ENCODE results near the gene ALDH1A2. TPM values are rescaled to one million over a fixed set of nuclear protein-coding genes. Genes with fewer than 3 reads are reported as not detected.

The ALDH1A2 gene
- polyA plus RNA-seq, 1 experiment, result 0.68 TPM

GRCh38 chr15:58060575-58060974 is 4.9 kb downstream of the ALDH1A2 start:
- DNase-seq (ENCODE audit: low read depth, low spot score), result no peak
- TF ChIP-seq CTCF (IDR thresholded peaks at IDR 0.05; ENCODE audit: low read depth, low read length), result no peak
- ChIA-PET POLR2A (no interaction called here), CTCF (interaction anchor here (0.6 to 2.2 kb wide), 3 partner anchors 10 to 44 kb away, joined by 3 to 13 read pairs (median 5); no protein-coding TSS in a partner anchor)
- Histone ChIP-seq H3K27me3 (ENCODE audit: control insufficient read depth, insufficient read depth, low read length) (peaks cover 16% of the 10 kb centered on the region), H3K9me3 (ENCODE audit: control insufficient read depth, insufficient read depth, low read length) (peaks cover 8% of the 10 kb centered on the region; the same call in 1 of the 2 replicates), H3K4me3 (ENCODE audit: low read depth, low read length) (no peak overlapping the region), H3K27ac (ENCODE audit: low read depth, low read length) (no peak overlapping the region)

GRCh38 chr15:58058729-58059128 is 6.8 kb downstream of the ALDH1A2 start:
- H3K9me3 ChIP-seq (ENCODE audit: control insufficient read depth, insufficient read depth, low read length), result no peaks in the 10 kb centered on the region
- POLR2A ChIA-PET, result no interaction called here
- no peak for TF ChIP-seq CTCF (IDR thresholded peaks at IDR 0.05; ENCODE audit: low read depth, low read length)
- peaks cover under 1% of the 10 kb centered on the region for H3K27me3 ChIP-seq (ENCODE audit: control insufficient read depth, insufficient read depth, low read length)
- H3K27ac ChIP-seq (ENCODE audit: low read depth, low read length), result no peak overlapping the region
- no peak overlapping the region for H3K4me3 ChIP-seq (ENCODE audit: low read depth, low read length)
- DNase-seq (ENCODE audit: low read depth, low spot score), result no peak
- CTCF ChIA-PET, result interaction anchor here (1.0 to 3.8 kb wide), 2 partner anchors 12 to 15 kb away, joined by 3 to 22 read pairs; no protein-coding TSS in a partner anchor

GRCh38 chr15:58058073-58058472 is 7.4 kb downstream of the ALDH1A2 start:
- H3K27ac ChIP-seq (ENCODE audit: low read depth, low read length), result no peak overlapping the region
- ChIA-PET POLR2A (no interaction called here), CTCF (interaction anchor here (1.6 to 3.8 kb wide), 2 partner anchors 9 to 12 kb away, joined by 9 to 22 read pairs; partner anchors contain the start of gene ALDH1A2)
- H3K9me3 ChIP-seq (ENCODE audit: control insufficient read depth, insufficient read depth, low read length), result no peaks in the 10 kb centered on the region
- no peak for TF ChIP-seq CTCF (IDR thresholded peaks at IDR 0.05; ENCODE audit: low read depth, low read length)
- no peak for DNase-seq (ENCODE audit: low read depth, low spot score)
- H3K4me3 ChIP-seq (ENCODE audit: low read depth, low read length), result no peak overlapping the region
- H3K27me3 ChIP-seq (ENCODE audit: control insufficient read depth, insufficient read depth, low read length), result no peaks in the 10 kb centered on the region

GRCh38 chr15:58057559-58057958 is 8.0 kb downstream of the ALDH1A2 start:
- no peaks in the 10 kb centered on the region for H3K27me3 ChIP-seq (ENCODE audit: control insufficient read depth, insufficient read depth, low read length)
- CTCF ChIA-PET, result interaction anchor here (1.6 to 3.8 kb wide), 2 partner anchors 9 to 13 kb away, joined by 9 to 22 read pairs; partner anchors contain the start of gene ALDH1A2

More at GRCh38 chr15:58057559-58057958, 8.0 kb downstream of the ALDH1A2 start:
- POLR2A ChIA-PET, result no interaction called here
- Histone ChIP-seq H3K4me3 (ENCODE audit: low read depth, low read length) (no peak overlapping the region), H3K27ac (ENCODE audit: low read depth, low read length) (no peak overlapping the region), H3K9me3 (ENCODE audit: control insufficient read depth, insufficient read depth, low read length) (no peaks in the 10 kb centered on the region)
- DNase-seq (ENCODE audit: low read depth, low spot score), result no peak
- TF ChIP-seq CTCF (IDR thresholded peaks at IDR 0.05; ENCODE audit: low read depth, low read length), result no peak
